A549 (cell line): ENCODE results near the gene TMEM9. TPM values are rescaled to one million over a fixed set of nuclear protein-coding genes. Genes with fewer than 3 reads are reported as not detected.

ENCODE experiments used
- ATAC-seq, 2 experiments: fragments of 200-7000 bp in 1 of 2; fragments of >200 bp in 1 of 2; cut with Nextera tagmentation in 1 of 2; cut with Tn5 transposase in 1 of 2; 3 replicates each; pipeline versions ENCODE4 v1.8.0 to v1.9.1; 2018 to 2020; ENCODE audit warnings: mild to moderate bottlenecking in 1 of 2, moderate library complexity in 1 of 2
- CTCF ChIA-PET: fragments of 300-600 bp; sonication (Branson Sonifier 250); formaldehyde crosslinking; extraction: SDS; loops from one replicate; lab custom pipeline; 2021; ENCODE audit warnings: antibody characterized with exemption, inconsistent platforms; lab: Yijun Ruan, JAX
- POLR2A ChIA-PET: fragments of 350-600 bp; formaldehyde crosslinking; extraction: SDS; loops from one replicate; lab custom pipeline; 2021; ENCODE audit warnings: antibody characterized with exemption, inconsistent platforms; lab: Yijun Ruan, JAX
- DNase-seq, 2 experiments: peaks; one replicate each; pipeline versions ENCODE4 v3.0.0 to v3.0.0-alpha.2; 2011 to 2016; ENCODE audit warnings: low read depth in 1 of 2, low spot score in 1 of 2
- FAIRE-seq: peaks from 2 replicates; lab custom pipeline; 2011; peaks lifted over from hg19 to GRCh38; lab: Jason Lieb, UNC
- H3K27ac ChIP-seq, 2 experiments: fragments of >200 bp; sonication (Bioruptor Twin); formaldehyde crosslinking; 3 replicates each; pipeline ENCODE4 v1.5.1; 2016 to 2017
- H3K4me1 ChIP-seq: fragments of >200 bp; sonication (Bioruptor Twin); formaldehyde crosslinking; 3 replicates; pipeline ENCODE4 v1.6.1; 2016
- H3K4me2 ChIP-seq: fragments of >200 bp; sonication (Bioruptor Twin); formaldehyde crosslinking; 3 replicates; pipeline ENCODE4 v1.6.1; 2016
- H3K4me3 ChIP-seq: fragments of >200 bp; sonication (Bioruptor Twin); formaldehyde crosslinking; 3 replicates; pipeline ENCODE4 v1.5.1; 2016
- H3K9me3 ChIP-seq: fragments of >200 bp; sonication (Bioruptor Twin); formaldehyde crosslinking; 3 replicates; pipeline ENCODE4 v1.6.1; 2016
- CEBPB ChIP-seq, 2 experiments: fragments of >200 bp in 1 of 2; sonication (Bioruptor Twin) in 1 of 2; formaldehyde crosslinking in 1 of 2; IDR thresholded peaks; 2 replicates each; pipeline ENCODE4 v1.6.1; 2012 to 2016
- EHF ChIP-seq: fragments of 250-450 bp; sonication (Bioruptor Pico); IDR thresholded peaks from 2 replicates; pipeline ENCODE4 v1.5.0; 2020; ENCODE audit warnings: mild to moderate bottlenecking
- HDAC2 ChIP-seq: fragments of 200-600 bp; sonication (generic); IDR thresholded peaks from 2 replicates; pipeline ENCODE4 v1.6.1; 2016
- JUNB ChIP-seq: fragments of >200 bp; sonication (Bioruptor Twin); formaldehyde crosslinking; IDR thresholded peaks from 2 replicates; pipeline ENCODE4 v1.6.1; 2016
- KDM1A ChIP-seq: fragments of 200-600 bp; sonication (generic); IDR thresholded peaks from 2 replicates; pipeline ENCODE4 v1.6.1; 2016; ENCODE audit warnings: low read depth, mild to moderate bottlenecking
- POLR2A ChIP-seq: IDR thresholded peaks from 2 replicates; pipeline ENCODE4 v1.6.1; 2012; ENCODE audit warnings: mild to moderate bottlenecking, low read length
- RAD21 ChIP-seq, 2 experiments: fragments of >200 bp in 1 of 2; sonication (Bioruptor Twin) in 1 of 2; formaldehyde crosslinking in 1 of 2; IDR thresholded peaks in 1 of 2; conservative IDR thresholded peaks in 1 of 2; 2 replicates in 1 of 2; 3 replicates in 1 of 2; pipeline ENCODE4 v1.6.1; 2012 to 2018; ENCODE audit warnings: inconsistent platforms in 1 of 2
- SMC3 ChIP-seq: fragments of >200 bp; sonication (Bioruptor Twin); formaldehyde crosslinking; IDR thresholded peaks from 3 replicates; pipeline ENCODE4 v1.6.1; 2018; ENCODE audit warnings: inconsistent platforms
- ZFP36 ChIP-seq: fragments of 450-650 bp; IDR thresholded peaks from 2 replicates; pipeline ENCODE4 v1.6.1; 2014; ENCODE audit warnings: borderline replicate concordance; ENCODE audit not compliant: partially characterized antibody
- WGBS: methylation state at CpG from one replicate; pipeline ENCODE4 v1.1.6; 2017; ENCODE audit errors: missing lambda C conversion rate; 5-methylcytosine and 5-hydroxymethylcytosine counted together
- polyA plus RNA-seq, 4 experiments: library from polyadenylated mRNA; depleted of rRNA in 3 of 4; stranded (reverse); fragments of >200 nt; fragmentation: RNase III in 1 of 4; extraction: RNeasy Plus Mini Kit Qiagen cat#74134 plus additional on column Dnase treatment in 1 of 4; gene quantifications; 2 replicates in 3 of 4; 3 replicates in 1 of 4; pipeline ENCODE4 v1.2.3, GENCODE V29; 2011 to 2017
- TF ChIP-seq, protein P1 (sequence below): fragments of >200 bp; sonication (Bioruptor Twin); formaldehyde crosslinking; IDR thresholded peaks from 3 replicates; pipeline ENCODE4 v1.5.1; 2016

The TMEM9 gene
- polyA plus RNA-seq, 2 of the 4 experiments (the other 2 are of a cell fraction): 86.8 to 97.0 TPM

DNA sequence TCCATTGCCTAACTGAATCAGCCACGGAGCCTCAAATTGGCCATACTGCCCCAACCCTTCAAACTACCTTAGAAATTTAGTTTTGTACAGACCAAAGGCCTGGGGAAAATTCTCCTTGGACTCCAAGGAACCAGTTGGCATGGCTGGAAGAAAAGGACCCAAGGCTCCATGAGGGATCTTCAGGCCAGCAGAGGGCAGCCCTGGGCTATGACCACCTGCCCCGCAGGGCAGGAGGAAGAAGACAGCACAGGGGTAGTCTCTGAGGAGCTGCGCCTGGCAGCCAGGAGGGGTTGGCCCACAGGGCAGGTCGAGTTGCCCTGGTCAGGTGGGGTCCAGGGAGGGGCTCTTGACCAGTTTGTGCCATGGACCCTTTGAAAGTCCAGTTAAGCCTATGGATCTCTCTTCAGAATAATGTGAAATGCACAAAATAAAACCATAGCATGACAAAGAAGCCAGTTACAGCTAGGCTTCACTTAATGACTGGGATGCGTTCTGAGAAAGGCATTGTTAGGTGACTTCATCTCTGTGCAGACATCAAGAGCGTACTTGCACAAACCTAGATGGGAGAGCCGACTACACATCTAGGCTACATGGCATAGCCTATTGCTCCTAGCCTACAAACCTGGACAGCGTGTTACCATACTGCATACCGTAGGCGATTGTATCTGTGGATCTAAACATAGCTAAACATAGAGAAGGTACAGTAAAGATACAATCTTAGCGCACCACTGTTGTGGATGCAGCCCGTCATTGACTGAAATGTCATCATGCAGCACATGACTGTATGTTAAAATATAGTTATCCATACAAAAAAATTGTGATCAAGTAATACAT is 68.2 kb downstream of the TMEM9 start:
- Histone ChIP-seq H3K9me3 (no peaks in the 10 kb centered on the region), H3K4me2 (no peak overlapping the region), H3K4me3 (no peak overlapping the region), H3K27ac (no peak overlapping the region), H3K4me1 (no peaks in the 10 kb centered on the region)
- FAIRE-seq (no peak), ATAC-seq (peak; percentile 97 to 99), DNase-seq (peak; percentile 61 to 93)
- 54% methylated on average over 12 of the region's 12 CpGs for WGBS
- peak; percentile 75 to 80 for TF ChIP-seq RAD21 (conservative IDR thresholded peaks at IDR 0.05 in 1 of 2, IDR thresholded peaks at IDR 0.05 in 1 of 2)
- no peak for TF ChIP-seq EHF
- no peak for TF ChIP-seq CEBPB (IDR thresholded peaks at IDR 0.05)
- TF ChIP-seq, protein P1, sequence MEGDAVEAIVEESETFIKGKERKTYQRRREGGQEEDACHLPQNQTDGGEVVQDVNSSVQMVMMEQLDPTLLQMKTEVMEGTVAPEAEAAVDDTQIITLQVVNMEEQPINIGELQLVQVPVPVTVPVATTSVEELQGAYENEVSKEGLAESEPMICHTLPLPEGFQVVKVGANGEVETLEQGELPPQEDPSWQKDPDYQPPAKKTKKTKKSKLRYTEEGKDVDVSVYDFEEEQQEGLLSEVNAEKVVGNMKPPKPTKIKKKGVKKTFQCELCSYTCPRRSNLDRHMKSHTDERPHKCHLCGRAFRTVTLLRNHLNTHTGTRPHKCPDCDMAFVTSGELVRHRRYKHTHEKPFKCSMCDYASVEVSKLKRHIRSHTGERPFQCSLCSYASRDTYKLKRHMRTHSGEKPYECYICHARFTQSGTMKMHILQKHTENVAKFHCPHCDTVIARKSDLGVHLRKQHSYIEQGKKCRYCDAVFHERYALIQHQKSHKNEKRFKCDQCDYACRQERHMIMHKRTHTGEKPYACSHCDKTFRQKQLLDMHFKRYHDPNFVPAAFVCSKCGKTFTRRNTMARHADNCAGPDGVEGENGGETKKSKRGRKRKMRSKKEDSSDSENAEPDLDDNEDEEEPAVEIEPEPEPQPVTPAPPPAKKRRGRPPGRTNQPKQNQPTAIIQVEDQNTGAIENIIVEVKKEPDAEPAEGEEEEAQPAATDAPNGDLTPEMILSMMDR: peak; percentile 82
- no peak for TF ChIP-seq JUNB
- no peak for TF ChIP-seq KDM1A
- TF ChIP-seq HDAC2: no peak
- peak; percentile 86 for TF ChIP-seq SMC3
- no peak for TF ChIP-seq ZFP36
- TF ChIP-seq POLR2A: no peak
- POLR2A ChIA-PET: interaction anchor here (0.7 to 1.1 kb wide), 2 partner anchors 28 kb away, joined by 3 to 4 read pairs; no protein-coding TSS in a partner anchor
- CTCF ChIA-PET: interaction anchor here (0.5 to 5.6 kb wide), 31 partner anchors 11 to 464 kb away, joined by 3 to 83 read pairs (median 4); partner anchors contain the start of gene CACNA1S

Other genes with a start within 250 kb of the TMEM9 start
- 3.6 and 3.8 TPM in 2 replicates for gene KIF21B, start 130.8 kb downstream of the TMEM9 start, polyA plus RNA-seq (2011; rRNA removed)
- 1.3 to 1.5 TPM (median 1.4 TPM) in 3 replicates for gene KIF21B, start 130.8 kb downstream of the TMEM9 start, polyA plus RNA-seq (2017; fragmentation: RNase III; extraction: RNeasy Plus Mini Kit Qiagen cat#74134 plus additional on column Dnase treatment)
- 0.01 and 0.03 TPM in 2 replicates for gene CACNA1S, start 42.0 kb downstream of the TMEM9 start, polyA plus RNA-seq (2011; rRNA removed)
- not detected in 3 replicates for gene CACNA1S, start 42.0 kb downstream of the TMEM9 start, polyA plus RNA-seq (2017; fragmentation: RNase III; extraction: RNeasy Plus Mini Kit Qiagen cat#74134 plus additional on column Dnase treatment)
- 0.07 TPM in 1 of 2 replicates, not detected in the other for gene ASCL5, start 27.3 kb downstream of the TMEM9 start, polyA plus RNA-seq (2011; rRNA removed)
- 0.07 to 0.17 TPM (median 0.09 TPM) in 3 replicates for gene ASCL5, start 27.3 kb downstream of the TMEM9 start, polyA plus RNA-seq (2017; fragmentation: RNase III; extraction: RNeasy Plus Mini Kit Qiagen cat#74134 plus additional on column Dnase treatment)
- 0.03 TPM in 2 replicates for gene IGFN1, start 36.4 kb upstream of the TMEM9 start, polyA plus RNA-seq (2011; rRNA removed)
- 2.7 to 4.7 TPM (median 4.6 TPM) in 3 replicates for gene IGFN1, start 36.4 kb upstream of the TMEM9 start, polyA plus RNA-seq (2017; fragmentation: RNase III; extraction: RNeasy Plus Mini Kit Qiagen cat#74134 plus additional on column Dnase treatment)
- gene PKP1, start 129.0 kb upstream of the TMEM9 start, polyA plus RNA-seq (2011; rRNA removed): not detected in 2 replicates
- not detected in 3 replicates for gene PKP1, start 129.0 kb upstream of the TMEM9 start, polyA plus RNA-seq (2017; fragmentation: RNase III; extraction: RNeasy Plus Mini Kit Qiagen cat#74134 plus additional on column Dnase treatment)
- gene TNNT2, start 223.2 kb upstream of the TMEM9 start, polyA plus RNA-seq (2011; rRNA removed): not detected in 2 replicates
- gene TNNT2, start 223.2 kb upstream of the TMEM9 start, polyA plus RNA-seq (2017; fragmentation: RNase III; extraction: RNeasy Plus Mini Kit Qiagen cat#74134 plus additional on column Dnase treatment): 0.09 to 0.10 TPM (median 0.09 TPM) in 3 replicates
- gene LAD1, start 244.8 kb upstream of the TMEM9 start, polyA plus RNA-seq (2011; rRNA removed): 0.19 and 0.26 TPM in 2 replicates
- gene LAD1, start 244.8 kb upstream of the TMEM9 start, polyA plus RNA-seq (2017; fragmentation: RNase III; extraction: RNeasy Plus Mini Kit Qiagen cat#74134 plus additional on column Dnase treatment): 0.67 to 1.1 TPM (median 0.87 TPM) in 3 replicates